ENCODE results near the gene DUOXA1.
"Not testable (repeated sequence)": the region's sequence is repeated elsewhere in the genome, so short reads cannot be mapped to it uniquely, and the experiment has no call there.

The DUOXA1 gene

GRCh38 chr15:45093013-45093412, 36.7 kb downstream of the DUOXA1 start:
- Histone ChIP-seq H3K4me1 (ENCODE audit: control insufficient read depth in 1 of 2, insufficient read depth in 2 of 2, low read length in 2 of 2) (no peaks in the 10 kb centered on the region), H3K9ac (ENCODE audit: low read depth in 1 of 2, low read length in 2 of 2) (no peak overlapping the region), H3K36me3 (ENCODE audit: control insufficient read depth in 1 of 2, insufficient read depth in 2 of 2, low read length in 2 of 2) (no peaks in the 10 kb centered on the region), H3K4me3 (ENCODE audit: low read depth in 1 of 2, low read length in 2 of 2) (no peak overlapping the region), H3K9me3 (ENCODE audit: control insufficient read depth in 1 of 2, low read length in 2 of 2) (no peaks in the 10 kb centered on the region), H3K27me3 (ENCODE audit: control insufficient read depth in 1 of 2, insufficient read depth in 2 of 2, low read length in 2 of 2) (no peaks in the 10 kb centered on the region), H3K27ac (ENCODE audit: low read depth, low read length) (no peak overlapping the region)

DNA sequence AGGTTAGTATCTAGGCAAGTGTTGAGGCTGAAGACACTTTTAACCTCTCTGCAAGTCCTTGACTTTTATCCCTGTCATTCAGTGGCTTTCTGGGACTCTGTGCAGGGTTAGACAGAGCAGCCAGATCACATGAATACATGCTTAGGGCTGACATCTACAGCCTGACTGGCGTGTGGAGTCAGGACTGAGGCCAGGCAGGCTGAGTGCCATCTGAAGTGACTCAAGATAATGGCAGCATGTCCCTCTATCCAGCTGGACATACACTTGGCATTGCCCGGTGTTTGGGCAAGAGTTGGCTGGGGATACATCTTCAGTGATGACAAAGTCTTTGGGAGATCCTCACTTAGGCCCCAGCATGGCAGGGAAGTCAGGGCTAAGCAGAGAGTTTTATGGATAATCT, 38.1 kb downstream of the DUOXA1 start:
- H3K9ac ChIP-seq (ENCODE audit: low read depth in 1 of 2, low read length in 2 of 2), result no peak overlapping the region
- H3K27me3 ChIP-seq (ENCODE audit: control insufficient read depth in 1 of 2, insufficient read depth in 2 of 2, low read length in 2 of 2), result no peaks in the 10 kb centered on the region
- H3K9me3 ChIP-seq (ENCODE audit: control insufficient read depth in 1 of 2, low read length in 2 of 2), result no peaks in the 10 kb centered on the region
- no peaks in the 10 kb centered on the region for H3K36me3 ChIP-seq (ENCODE audit: control insufficient read depth in 1 of 2, insufficient read depth in 2 of 2, low read length in 2 of 2)
- H3K4me1 ChIP-seq (ENCODE audit: control insufficient read depth in 1 of 2, insufficient read depth in 2 of 2, low read length in 2 of 2), result no peaks in the 10 kb centered on the region
- no peak overlapping the region for H3K27ac ChIP-seq (ENCODE audit: low read depth, low read length)
- H3K4me3 ChIP-seq (ENCODE audit: low read depth in 1 of 2, low read length in 2 of 2), result no peak overlapping the region

GRCh38 chr15:45091161-45091560, 38.5 kb downstream of the DUOXA1 start:
- Histone ChIP-seq H3K27me3 (ENCODE audit: control insufficient read depth in 1 of 2, insufficient read depth in 2 of 2, low read length in 2 of 2) (no peaks in the 10 kb centered on the region), H3K36me3 (ENCODE audit: control insufficient read depth in 1 of 2, insufficient read depth in 2 of 2, low read length in 2 of 2) (no peaks in the 10 kb centered on the region), H3K4me1 (ENCODE audit: control insufficient read depth in 1 of 2, insufficient read depth in 2 of 2, low read length in 2 of 2) (no peaks in the 10 kb centered on the region), H3K27ac (ENCODE audit: low read depth, low read length) (no peak overlapping the region), H3K4me3 (ENCODE audit: low read depth in 1 of 2, low read length in 2 of 2) (no peak overlapping the region), H3K9ac (ENCODE audit: low read depth in 1 of 2, low read length in 2 of 2) (no peak overlapping the region), H3K9me3 (ENCODE audit: control insufficient read depth in 1 of 2, low read length in 2 of 2) (no peaks in the 10 kb centered on the region)

DNA sequence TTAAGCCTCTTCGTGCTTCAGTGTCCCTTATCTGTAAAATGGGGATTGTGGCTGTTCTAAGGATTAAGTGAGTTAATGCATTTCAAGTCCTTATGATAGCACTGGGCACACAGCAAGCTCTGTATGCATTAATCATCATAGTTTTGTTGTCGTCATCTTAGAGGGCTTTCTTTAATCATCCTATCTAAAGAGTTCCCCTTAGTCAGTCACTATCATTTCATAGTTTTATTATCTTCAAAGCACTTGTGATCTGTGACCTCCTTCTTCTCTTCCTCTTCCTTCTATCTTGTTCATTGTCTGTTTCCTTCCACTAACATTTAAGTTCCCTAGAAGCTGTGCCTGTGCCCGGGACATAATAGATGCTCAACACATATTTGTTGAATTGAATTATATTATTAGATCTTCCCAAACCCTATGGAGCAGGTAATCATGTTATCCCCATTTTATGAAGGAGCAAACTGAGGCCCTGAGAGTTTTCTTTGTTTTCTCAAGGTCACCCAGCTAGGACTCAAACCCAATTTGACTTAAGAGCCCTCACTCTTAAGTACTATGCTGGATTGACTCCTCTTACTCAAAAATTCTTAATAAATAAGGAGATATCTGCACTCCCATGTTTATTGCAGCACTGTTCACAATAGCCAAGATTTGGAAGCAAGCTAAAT, 39.8 kb downstream of the DUOXA1 start:
- Histone ChIP-seq H3K9ac (ENCODE audit: low read depth in 1 of 2, low read length in 2 of 2) (no peak overlapping the region), H3K36me3 (ENCODE audit: control insufficient read depth in 1 of 2, insufficient read depth in 2 of 2, low read length in 2 of 2) (no peaks in the 10 kb centered on the region), H3K4me1 (ENCODE audit: control insufficient read depth in 1 of 2, insufficient read depth in 2 of 2, low read length in 2 of 2) (no peaks in the 10 kb centered on the region), H3K9me3 (ENCODE audit: control insufficient read depth in 1 of 2, low read length in 2 of 2) (no peaks in the 10 kb centered on the region), H3K4me3 (ENCODE audit: low read depth in 1 of 2, low read length in 2 of 2) (no peak overlapping the region), H3K27me3 (ENCODE audit: control insufficient read depth in 1 of 2, insufficient read depth in 2 of 2, low read length in 2 of 2) (no peaks in the 10 kb centered on the region), H3K27ac (ENCODE audit: low read depth, low read length) (no peak overlapping the region)

DNA sequence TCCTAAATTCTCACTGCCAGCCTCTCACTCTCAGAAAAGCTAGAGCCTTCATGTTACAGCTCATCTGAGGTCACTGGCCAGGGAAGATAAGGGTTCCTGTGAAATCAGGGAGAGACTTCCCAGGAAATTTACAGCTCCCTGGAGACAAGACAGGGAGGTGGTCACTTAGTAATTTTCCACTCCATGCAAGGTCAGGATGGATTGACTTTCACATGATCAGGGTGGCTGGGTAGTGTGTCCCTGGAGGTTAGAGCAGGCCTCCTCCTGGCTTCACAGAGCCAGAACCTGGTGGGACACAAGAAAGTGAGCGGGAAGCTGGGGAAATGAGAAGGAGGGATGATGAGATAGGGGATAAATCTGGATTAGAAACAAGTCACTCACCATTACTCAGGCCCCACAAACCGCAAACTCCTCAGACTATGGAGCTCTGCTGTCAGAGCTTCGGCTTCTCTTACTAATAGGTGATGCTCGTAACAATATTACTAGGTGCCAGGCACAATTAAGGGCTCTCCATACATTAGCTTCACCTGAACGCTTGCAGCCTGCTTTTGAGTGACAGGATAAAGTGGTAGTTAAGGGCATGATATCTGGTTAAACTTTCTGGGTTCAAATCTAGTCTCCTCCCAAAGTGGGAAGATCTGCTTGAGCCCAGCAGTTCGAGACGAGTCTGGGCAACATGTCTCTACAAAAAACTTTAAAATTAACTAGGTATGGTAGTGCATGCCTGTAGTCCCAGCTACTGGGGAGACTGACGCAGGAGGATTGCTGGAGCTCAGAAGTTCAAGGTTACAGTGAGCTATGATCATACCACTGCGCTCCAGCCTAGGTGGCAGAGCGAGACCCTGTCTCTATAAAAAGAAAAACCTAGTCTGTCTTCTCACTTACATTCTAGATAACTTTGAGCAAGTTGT, 40.6 kb downstream of the DUOXA1 start:
- Histone ChIP-seq H3K27ac (ENCODE audit: low read depth, low read length) (no peak overlapping the region), H3K4me1 (ENCODE audit: control insufficient read depth in 1 of 2, insufficient read depth in 2 of 2, low read length in 2 of 2) (no peaks in the 10 kb centered on the region), H3K4me3 (ENCODE audit: low read depth in 1 of 2, low read length in 2 of 2) (no peak overlapping the region), H3K36me3 (ENCODE audit: control insufficient read depth in 1 of 2, insufficient read depth in 2 of 2, low read length in 2 of 2) (no peaks in the 10 kb centered on the region), H3K9me3 (ENCODE audit: control insufficient read depth in 1 of 2, low read length in 2 of 2) (no peaks in the 10 kb centered on the region), H3K9ac (ENCODE audit: low read depth in 1 of 2, low read length in 2 of 2) (no peak overlapping the region), H3K27me3 (ENCODE audit: control insufficient read depth in 1 of 2, insufficient read depth in 2 of 2, low read length in 2 of 2) (no peaks in the 10 kb centered on the region)

DNA sequence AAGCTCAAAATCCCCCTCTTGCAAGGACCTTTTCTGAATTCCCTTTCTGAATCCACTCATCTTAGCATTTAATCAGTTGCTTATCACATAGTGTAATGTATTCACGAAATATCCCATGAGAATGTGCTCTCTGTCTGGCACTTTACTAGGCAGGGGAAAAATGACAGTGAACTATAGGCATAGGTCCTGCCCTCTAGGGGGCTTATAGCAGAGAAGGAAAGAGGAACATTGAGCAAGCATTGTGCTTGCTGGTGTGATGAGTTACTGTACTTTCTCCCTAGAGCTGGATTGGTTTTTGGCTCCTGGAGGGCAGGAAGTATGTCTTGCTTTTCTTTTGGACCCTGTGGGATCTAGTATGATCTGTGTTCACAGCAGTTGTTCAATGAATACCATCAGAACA, 42.2 kb downstream of the DUOXA1 start:
- Histone ChIP-seq H3K27me3 (ENCODE audit: control insufficient read depth in 1 of 2, insufficient read depth in 2 of 2, low read length in 2 of 2) (no peaks in the 10 kb centered on the region), H3K4me3 (ENCODE audit: low read depth in 1 of 2, low read length in 2 of 2) (no peak overlapping the region), H3K4me1 (ENCODE audit: control insufficient read depth in 1 of 2, insufficient read depth in 2 of 2, low read length in 2 of 2) (no peaks in the 10 kb centered on the region), H3K36me3 (ENCODE audit: control insufficient read depth in 1 of 2, insufficient read depth in 2 of 2, low read length in 2 of 2) (no peaks in the 10 kb centered on the region), H3K9ac (ENCODE audit: low read depth in 1 of 2, low read length in 2 of 2) (no peak overlapping the region), H3K9me3 (ENCODE audit: control insufficient read depth in 1 of 2, low read length in 2 of 2) (no peaks in the 10 kb centered on the region), H3K27ac (ENCODE audit: low read depth, low read length) (no peak overlapping the region)

DNA sequence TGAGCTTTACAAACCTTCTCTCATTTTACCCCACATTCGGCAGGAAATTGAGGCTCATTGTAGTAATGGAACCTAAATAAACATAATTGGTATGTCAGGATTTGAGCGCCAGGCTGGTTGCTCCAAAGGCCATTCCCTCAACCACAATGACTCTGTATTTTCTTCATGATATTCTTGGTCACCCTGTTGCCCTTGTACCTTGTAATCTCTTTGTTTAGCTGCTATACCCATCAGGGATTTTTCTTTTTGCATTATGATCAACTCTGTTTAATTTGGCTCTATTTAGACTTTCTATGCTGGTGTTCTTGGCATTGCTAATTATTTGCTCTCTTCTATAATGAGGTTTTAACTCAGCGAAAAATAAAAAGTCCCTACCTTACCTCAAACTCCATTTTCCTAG, 45.5 kb downstream of the DUOXA1 start:
- H3K4me1 ChIP-seq (ENCODE audit: control insufficient read depth in 1 of 2, insufficient read depth in 2 of 2, low read length in 2 of 2), result no peaks in the 10 kb centered on the region
- H3K9ac ChIP-seq (ENCODE audit: low read depth in 1 of 2, low read length in 2 of 2), result no peak overlapping the region
- no peak overlapping the region for H3K27ac ChIP-seq (ENCODE audit: low read depth, low read length)
- no peak overlapping the region for H3K4me3 ChIP-seq (ENCODE audit: low read depth in 1 of 2, low read length in 2 of 2)
- H3K27me3 ChIP-seq (ENCODE audit: control insufficient read depth in 1 of 2, insufficient read depth in 2 of 2, low read length in 2 of 2), result no peaks in the 10 kb centered on the region
- no peaks in the 10 kb centered on the region for H3K36me3 ChIP-seq (ENCODE audit: control insufficient read depth in 1 of 2, insufficient read depth in 2 of 2, low read length in 2 of 2)
- H3K9me3 ChIP-seq (ENCODE audit: control insufficient read depth in 1 of 2, low read length in 2 of 2), result no peaks in the 10 kb centered on the region

GRCh38 chr15:45083223-45083622, 46.5 kb downstream of the DUOXA1 start:
- Histone ChIP-seq H3K4me1 (ENCODE audit: control insufficient read depth in 1 of 2, insufficient read depth in 2 of 2, low read length in 2 of 2) (no peaks in the 10 kb centered on the region), H3K9ac (ENCODE audit: low read depth in 1 of 2, low read length in 2 of 2) (no peak overlapping the region), H3K36me3 (ENCODE audit: control insufficient read depth in 1 of 2, insufficient read depth in 2 of 2, low read length in 2 of 2) (no peaks in the 10 kb centered on the region), H3K9me3 (ENCODE audit: control insufficient read depth in 1 of 2, low read length in 2 of 2) (no peaks in the 10 kb centered on the region), H3K4me3 (ENCODE audit: low read depth in 1 of 2, low read length in 2 of 2) (no peak overlapping the region), H3K27me3 (ENCODE audit: control insufficient read depth in 1 of 2, insufficient read depth in 2 of 2, low read length in 2 of 2) (no peaks in the 10 kb centered on the region), H3K27ac (ENCODE audit: low read depth, low read length) (no peak overlapping the region)

GRCh38 chr15:45082412-45082811, 47.3 kb downstream of the DUOXA1 start:
- H3K4me3 ChIP-seq (ENCODE audit: low read depth in 1 of 2, low read length in 2 of 2); H3K27me3 ChIP-seq (ENCODE audit: control insufficient read depth in 1 of 2, insufficient read depth in 2 of 2, low read length in 2 of 2); H3K9me3 ChIP-seq (ENCODE audit: control insufficient read depth in 1 of 2, low read length in 2 of 2); H3K36me3 ChIP-seq (ENCODE audit: control insufficient read depth in 1 of 2, insufficient read depth in 2 of 2, low read length in 2 of 2); H3K4me1 ChIP-seq (ENCODE audit: control insufficient read depth in 1 of 2, insufficient read depth in 2 of 2, low read length in 2 of 2); H3K27ac ChIP-seq (ENCODE audit: low read depth, low read length); H3K9ac ChIP-seq (ENCODE audit: low read depth in 1 of 2, low read length in 2 of 2): not testable (repeated sequence)

DNA sequence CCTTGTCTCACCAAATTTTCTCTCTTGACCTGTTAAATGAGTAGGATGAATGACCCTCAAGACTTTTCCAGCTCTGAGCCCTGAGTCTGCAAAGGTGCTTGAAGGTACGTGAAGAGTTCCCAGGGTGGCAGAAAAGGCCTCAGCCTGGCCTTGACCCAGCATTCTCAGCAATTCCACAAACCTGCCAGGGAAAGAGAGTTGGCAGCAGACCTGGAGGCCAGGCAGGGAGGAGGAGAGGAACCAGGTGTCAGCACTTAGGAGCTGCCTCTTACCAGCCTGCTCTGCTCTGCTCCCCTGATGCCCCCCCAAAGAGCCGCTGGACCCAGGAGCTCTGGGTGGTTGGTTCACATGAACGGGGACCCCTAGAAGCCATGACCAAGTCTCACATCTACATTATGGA, 49.1 kb downstream of the DUOXA1 start:
- H3K27me3 ChIP-seq (ENCODE audit: control insufficient read depth in 1 of 2, insufficient read depth in 2 of 2, low read length in 2 of 2); H3K36me3 ChIP-seq (ENCODE audit: control insufficient read depth in 1 of 2, insufficient read depth in 2 of 2, low read length in 2 of 2); H3K9me3 ChIP-seq (ENCODE audit: control insufficient read depth in 1 of 2, low read length in 2 of 2); H3K27ac ChIP-seq (ENCODE audit: low read depth, low read length); H3K9ac ChIP-seq (ENCODE audit: low read depth in 1 of 2, low read length in 2 of 2); H3K4me1 ChIP-seq (ENCODE audit: control insufficient read depth in 1 of 2, insufficient read depth in 2 of 2, low read length in 2 of 2); H3K4me3 ChIP-seq (ENCODE audit: low read depth in 1 of 2, low read length in 2 of 2): not testable (repeated sequence)
